ENCODE data around the gene SLC25A10.

- TF ChIP-seq, protein P1, sequence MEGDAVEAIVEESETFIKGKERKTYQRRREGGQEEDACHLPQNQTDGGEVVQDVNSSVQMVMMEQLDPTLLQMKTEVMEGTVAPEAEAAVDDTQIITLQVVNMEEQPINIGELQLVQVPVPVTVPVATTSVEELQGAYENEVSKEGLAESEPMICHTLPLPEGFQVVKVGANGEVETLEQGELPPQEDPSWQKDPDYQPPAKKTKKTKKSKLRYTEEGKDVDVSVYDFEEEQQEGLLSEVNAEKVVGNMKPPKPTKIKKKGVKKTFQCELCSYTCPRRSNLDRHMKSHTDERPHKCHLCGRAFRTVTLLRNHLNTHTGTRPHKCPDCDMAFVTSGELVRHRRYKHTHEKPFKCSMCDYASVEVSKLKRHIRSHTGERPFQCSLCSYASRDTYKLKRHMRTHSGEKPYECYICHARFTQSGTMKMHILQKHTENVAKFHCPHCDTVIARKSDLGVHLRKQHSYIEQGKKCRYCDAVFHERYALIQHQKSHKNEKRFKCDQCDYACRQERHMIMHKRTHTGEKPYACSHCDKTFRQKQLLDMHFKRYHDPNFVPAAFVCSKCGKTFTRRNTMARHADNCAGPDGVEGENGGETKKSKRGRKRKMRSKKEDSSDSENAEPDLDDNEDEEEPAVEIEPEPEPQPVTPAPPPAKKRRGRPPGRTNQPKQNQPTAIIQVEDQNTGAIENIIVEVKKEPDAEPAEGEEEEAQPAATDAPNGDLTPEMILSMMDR (IDR thresholded peaks at IDR 0.05), result no peak
- no peak for TF ChIP-seq POLR2A (IDR thresholded peaks at IDR 0.05)
Measured at GRCh38 chr17:81737947-81738800, 26.1 kb downstream of the SLC25A10 start.
